GM21723 (cell line): ENCODE measurements around the gene PPT1.
"Not testable (repeated sequence)": the region's sequence is repeated elsewhere in the genome, so short reads cannot be mapped to it uniquely, and the experiment has no call there.

Experiments used
- ATAC-seq: cut with Tn5 transposase; IDR thresholded peaks from one replicate; pipeline ENCODE4 v1.9.1; 2021; ENCODE audit warnings: mild to moderate bottlenecking, moderate library complexity; ENCODE audit not compliant: unreplicated experiment

The PPT1 gene

GRCh38 chr1:40057310-40058030 lies 39.6 kb downstream of the PPT1 start:
- no peak for ATAC-seq

DNA sequence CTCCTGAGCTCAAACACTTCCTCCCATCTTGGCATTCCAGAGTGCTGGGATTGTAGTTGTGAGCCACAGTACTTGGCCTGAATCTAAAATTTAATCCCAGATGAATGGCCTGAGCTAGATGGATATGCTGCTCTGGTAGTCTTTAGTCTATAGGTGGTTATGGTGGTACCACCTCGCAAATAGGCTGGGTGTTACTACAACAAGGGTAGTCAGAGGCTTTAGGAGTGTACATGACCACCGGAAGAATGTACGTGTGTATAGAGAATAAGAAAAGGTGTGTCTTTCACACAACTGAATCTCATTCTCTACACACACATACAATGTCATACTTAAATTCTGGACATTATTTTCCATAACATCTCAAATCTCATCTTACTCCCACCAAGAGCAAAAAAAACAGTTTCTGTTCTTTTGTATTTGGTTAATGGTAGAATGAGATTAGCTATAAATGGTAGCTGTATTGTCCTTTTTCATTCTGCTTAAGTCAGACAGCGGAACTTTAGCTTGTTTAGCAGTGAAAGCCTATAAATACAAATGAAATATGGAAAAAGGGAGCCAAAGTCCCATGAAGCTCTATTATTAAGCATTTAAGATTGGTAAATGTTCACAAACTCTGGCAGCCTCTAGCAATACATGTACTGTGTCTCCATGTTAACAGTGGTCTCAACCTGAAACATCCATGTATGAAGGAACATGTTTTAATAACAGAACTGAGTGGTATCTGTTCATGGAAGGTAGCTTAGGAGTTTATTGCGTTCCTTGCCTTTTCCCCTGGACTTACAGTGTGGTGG lies 40.3 kb downstream of the PPT1 start:
- ATAC-seq, result no peak

GRCh38 chr1:40053138-40053887 lies 43.7 kb downstream of the PPT1 start:
- no peak for ATAC-seq

GRCh38 chr1:40050863-40051262 lies 46.2 kb downstream of the PPT1 start:
- ATAC-seq, result no peak

GRCh38 chr1:40049725-40050124 lies 47.3 kb downstream of the PPT1 start:
- no peak for ATAC-seq

DNA sequence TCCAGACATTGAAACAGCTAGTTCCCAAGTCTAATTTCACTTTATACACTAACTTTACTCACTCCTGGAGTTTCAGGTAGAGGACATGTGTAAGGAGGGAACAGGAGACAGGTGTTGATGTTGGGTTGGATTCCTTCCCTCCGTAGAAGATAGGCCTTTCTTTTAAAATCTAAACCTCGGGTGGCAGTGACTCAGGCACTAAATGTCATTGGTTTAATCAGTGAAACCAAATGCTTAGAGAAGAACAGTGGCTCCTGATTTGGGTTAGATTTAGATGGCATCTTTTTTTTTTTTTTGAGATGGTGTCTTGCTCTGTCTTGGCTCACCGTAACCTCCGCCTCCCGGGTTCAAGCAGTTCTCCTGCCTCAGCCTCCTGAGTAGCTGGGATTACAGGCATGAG lies 49.3 kb downstream of the PPT1 start:
- no peak for ATAC-seq

DNA sequence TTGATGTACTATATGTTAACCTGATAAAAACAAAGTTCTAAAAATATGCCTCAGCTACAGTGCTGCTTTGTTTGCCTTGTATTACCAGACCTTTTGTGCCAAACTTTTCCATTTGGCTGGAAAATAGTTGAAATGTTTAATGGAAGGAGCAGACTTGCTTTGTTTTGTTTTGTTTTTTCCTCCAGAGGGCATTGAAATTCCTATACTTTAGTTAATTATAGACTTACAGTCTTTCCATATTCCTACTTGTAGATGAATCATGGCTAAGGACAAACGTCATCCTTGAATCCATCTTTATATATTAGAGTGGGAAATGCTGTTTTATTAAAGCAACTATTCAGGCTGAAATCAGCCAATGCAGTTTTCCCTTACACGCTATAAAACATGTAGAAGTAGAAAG lies 49.8 kb downstream of the PPT1 start:
- ATAC-seq, result no peak

DNA sequence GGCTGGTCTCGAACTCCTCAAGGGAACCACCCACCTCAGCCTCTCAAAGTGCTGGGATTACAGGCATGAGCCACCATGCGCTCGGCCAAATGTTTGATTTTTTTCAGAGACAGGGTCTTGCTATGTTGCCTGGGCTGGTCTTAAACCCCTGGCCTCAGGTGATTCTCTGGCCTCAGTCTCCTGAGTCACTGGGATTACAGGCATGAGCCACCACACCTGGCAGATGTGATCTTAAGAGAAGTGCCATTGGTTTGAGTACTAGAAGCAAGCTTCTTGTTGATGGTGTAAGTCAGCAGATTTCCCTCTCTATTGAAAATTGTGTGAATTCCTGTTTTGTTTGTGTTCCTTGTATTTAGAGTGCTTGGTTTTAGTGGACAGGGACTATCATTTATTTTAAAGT lies 51.3 kb downstream of the PPT1 start:
- ATAC-seq, result no peak

- ATAC-seq, result no peak
Observed at GRCh38 chr1:40045182-40045581, 51.9 kb downstream of the PPT1 start.

DNA sequence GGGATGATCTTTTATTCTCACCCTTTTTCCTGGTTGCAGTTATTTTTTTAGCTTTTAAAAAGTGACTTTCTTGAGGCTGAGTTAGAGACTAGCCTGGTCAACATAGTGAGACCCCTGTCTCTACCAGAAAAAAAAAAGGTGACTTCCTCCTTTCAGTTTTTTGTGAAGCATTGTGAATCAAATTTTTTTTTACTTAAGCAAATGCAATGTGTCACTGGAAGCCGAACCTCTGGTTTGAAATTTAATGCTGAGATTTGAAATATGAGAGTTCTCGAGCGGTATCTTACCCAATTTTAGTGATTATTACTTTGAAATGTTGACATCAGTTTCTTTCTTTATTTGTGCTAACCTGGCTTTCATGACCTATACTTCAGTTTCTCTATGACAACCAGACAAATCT lies 52.9 kb downstream of the PPT1 start:
- ATAC-seq, result no peak

DNA sequence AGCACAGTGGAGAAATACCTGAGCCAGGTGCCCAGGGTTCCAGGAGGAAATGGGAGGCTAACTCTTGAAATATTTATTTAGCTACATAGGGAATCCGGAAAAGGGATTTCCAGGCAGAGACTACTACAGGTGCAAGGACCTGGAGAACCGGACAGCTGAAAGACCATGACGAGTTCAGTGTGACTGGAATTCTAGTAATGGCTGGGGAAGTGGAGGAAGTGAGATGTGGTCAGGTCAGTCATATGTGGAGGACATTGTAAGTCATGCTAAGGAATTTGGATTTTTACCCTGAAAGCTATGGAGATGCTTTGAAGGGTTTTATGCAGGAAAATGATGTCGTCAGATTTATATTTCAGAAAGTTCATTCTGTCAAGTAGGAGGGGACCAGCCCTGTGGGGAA lies 54.7 kb downstream of the PPT1 start:
- ATAC-seq, result no peak

- no peak for ATAC-seq
Observed at GRCh38 chr1:40041466-40041838, 55.6 kb downstream of the PPT1 start.

GRCh38 chr1:40040511-40041465 lies 56.3 kb downstream of the PPT1 start, which contains the start of gene CAP1:
CAP1 (plus strand) TSS chr1:40040729; CDS start chr1:40059347, 18,618 bp downstream.
- peak; percentile 74 for ATAC-seq

DNA sequence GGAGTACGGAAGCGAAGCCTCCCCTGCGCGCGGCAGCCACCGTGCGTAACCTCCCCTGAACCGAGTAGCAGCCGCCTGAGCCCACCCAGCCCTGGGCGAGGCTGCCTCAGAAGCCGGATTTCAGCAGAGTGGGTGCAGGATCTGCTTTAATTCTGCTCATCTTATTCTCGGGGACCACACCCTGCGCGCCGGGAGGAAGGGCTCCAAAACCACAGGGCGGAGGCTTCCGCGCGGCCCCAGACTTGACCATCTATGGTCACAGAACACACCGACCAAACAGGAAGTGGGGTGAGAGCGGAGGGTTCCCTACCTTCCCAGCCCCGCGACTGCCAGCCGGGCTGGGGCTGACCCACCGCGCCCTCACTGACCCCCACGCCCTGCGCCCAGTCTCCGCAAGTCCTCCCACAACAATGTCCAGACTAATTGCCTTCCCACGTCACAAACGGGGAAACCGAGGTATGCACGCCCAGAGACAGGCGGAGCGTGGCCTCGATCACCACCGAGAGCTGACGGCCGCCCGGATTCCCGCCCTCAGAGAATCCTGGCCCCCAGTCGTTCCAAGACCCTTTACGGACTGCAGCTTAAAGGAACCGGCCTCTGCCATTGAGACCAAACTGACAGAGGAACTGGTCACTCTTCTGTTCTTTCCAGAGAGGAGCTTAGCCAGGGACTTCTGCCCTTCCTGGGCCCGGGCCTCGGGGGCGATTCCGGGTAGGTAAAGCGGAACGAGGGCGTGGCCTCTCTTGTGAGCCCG lies 57.1 kb downstream of the PPT1 start:
- ATAC-seq, result peak; percentile 67

DNA sequence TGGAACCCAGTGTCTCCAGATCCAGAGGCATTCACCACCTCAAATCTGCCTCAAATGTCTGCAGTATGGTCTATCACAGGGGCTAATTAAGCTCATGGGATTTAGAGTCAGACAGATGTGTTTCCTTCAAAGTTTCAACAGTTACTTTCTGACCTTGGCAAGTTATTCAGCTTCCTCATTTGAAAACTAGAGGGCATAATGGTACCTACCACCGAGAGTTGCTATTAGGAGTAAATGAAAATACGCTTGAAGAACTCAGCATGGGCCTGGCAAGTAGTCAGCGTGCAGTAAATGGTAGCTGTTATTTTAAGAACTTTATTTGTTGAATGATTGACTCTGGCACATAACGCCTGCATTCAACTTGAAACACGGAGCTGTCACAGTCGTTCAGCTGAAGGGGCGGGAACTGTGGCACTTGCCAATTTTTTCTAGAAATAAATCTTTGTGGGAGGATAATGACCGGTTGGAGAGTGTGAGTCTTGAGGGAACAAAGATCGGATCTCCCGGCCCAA lies 57.8 kb downstream of the PPT1 start:
- peak; percentile 15 for ATAC-seq

DNA sequence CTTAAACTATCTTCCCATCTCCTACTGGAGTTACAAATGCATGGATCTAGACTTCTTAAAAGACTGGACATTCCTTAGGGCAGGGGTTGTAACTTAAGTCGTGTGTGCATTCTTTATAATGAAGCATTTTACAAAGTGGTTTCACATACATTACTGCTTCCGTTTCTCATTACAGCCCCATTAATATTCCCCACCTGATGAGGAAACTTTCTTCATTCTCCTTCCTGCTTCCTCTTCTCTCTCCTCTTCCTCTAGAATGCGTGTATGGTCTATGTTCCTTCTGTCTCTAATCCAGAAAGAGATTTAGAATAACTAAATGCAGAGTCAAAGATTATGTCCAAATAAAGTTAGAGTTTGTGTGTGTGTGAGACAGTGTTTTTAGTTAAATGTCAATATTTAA lies 58.4 kb downstream of the PPT1 start:
- no peak for ATAC-seq

- not testable (repeated sequence) for ATAC-seq
Observed at GRCh38 chr1:40037254-40037653, 59.8 kb downstream of the PPT1 start.

GRCh38 chr1:40036574-40036973 lies 60.5 kb downstream of the PPT1 start:
- ATAC-seq, result no peak

GRCh38 chr1:40034869-40035268 lies 62.2 kb downstream of the PPT1 start:
- no peak for ATAC-seq
